GM13976 (cell line): ENCODE results near the gene ARF1.

ENCODE experiments used
- DNase-seq: peaks from one replicate; pipeline ENCODE4 v3.0.0; 2012; ENCODE audit warnings: low spot score
- in situ Hi-C: fragments of 300-500 bp; cut with MboI; formaldehyde crosslinking; loops from one replicate; pipeline ENCODE4 v1.12.0; 2022; ENCODE audit warnings: low sequenced_read_pairs, mixed read lengths, inconsistent platforms; ENCODE audit not compliant: unreplicated experiment
- TF ChIP-seq, protein P1 (sequence below): IDR thresholded peaks from 2 replicates; pipeline ENCODE4 v1.5.1; 2012; ENCODE audit warnings: borderline replicate concordance, mild to moderate bottlenecking; ENCODE audit not compliant: insufficient read depth; ENCODE audit errors: extremely low read depth, missing control alignments, control extremely low read depth

ARF1 gene

DNA sequence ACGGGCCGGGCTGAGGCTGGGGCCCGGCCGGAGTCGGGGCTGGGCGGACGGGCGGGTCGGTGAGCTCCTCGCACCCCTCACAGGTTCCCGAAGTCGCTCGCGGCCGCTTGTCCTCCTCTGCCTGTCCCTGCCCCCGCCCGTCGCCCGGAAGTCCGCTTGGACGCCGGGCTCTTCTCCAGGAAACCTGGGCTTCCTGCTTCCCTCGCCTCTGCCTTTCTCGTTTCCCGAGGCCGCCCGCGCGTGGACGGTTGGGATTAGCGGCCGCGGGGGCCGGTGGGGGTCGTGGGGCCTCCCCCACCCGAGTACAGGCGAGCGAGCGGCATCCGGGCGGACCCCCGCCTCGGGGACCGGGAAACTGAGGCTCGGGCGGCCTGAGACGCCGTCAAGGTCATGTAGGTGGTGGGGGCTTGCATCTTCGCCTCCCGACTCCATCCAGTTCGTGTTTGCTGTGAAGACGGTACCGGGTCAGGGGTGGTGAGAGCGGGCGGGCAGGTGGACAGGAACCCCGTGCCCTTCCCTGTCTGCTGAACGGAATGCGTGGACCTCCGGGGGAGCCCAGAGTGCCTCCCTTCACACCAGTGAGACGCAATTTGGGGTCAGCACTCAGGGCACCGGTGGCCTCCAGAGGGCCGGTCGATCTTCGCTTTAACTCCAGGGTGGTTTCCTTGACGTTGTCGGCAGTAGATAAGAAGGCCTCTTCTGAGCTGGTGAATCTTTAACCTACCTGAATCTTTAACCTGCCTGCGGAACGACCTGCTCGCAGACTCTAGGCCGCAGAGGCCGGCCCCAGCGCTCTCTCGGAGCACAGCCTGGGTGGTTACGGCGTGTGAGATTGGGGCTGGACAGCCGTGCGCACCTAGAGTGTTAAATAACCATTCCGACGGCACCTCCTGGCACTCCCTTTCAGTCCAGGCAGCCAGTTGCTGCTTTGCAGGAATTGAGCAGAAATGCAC, 686 bp downstream of the ARF1 start:
- in situ Hi-C loops, result no loop called here
- DNase-seq, result peak; percentile 64
- TF ChIP-seq, protein P1, sequence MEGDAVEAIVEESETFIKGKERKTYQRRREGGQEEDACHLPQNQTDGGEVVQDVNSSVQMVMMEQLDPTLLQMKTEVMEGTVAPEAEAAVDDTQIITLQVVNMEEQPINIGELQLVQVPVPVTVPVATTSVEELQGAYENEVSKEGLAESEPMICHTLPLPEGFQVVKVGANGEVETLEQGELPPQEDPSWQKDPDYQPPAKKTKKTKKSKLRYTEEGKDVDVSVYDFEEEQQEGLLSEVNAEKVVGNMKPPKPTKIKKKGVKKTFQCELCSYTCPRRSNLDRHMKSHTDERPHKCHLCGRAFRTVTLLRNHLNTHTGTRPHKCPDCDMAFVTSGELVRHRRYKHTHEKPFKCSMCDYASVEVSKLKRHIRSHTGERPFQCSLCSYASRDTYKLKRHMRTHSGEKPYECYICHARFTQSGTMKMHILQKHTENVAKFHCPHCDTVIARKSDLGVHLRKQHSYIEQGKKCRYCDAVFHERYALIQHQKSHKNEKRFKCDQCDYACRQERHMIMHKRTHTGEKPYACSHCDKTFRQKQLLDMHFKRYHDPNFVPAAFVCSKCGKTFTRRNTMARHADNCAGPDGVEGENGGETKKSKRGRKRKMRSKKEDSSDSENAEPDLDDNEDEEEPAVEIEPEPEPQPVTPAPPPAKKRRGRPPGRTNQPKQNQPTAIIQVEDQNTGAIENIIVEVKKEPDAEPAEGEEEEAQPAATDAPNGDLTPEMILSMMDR, result no peak

DNA sequence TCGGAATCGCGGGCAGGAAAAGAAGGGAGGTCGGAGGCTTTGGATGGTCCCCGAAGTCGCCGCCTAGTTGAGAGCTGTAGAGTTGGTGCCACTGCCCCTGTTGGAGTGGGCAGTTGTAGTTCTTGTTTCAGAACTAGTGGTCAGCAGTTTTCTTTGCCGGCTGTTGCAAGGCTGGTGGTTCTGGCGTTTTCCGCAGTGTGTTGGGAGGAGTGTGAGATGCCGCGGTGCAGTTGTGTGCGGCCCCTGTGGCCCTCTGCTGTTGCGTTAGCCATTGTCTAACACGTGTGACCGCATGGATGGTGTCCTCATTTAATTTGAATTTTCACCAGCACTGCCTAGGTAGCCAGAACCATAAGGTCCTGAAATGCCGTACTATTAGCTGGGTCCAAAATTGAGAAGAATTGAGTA, 1.4 kb downstream of the ARF1 start:
- no peak for DNase-seq
- TF ChIP-seq, protein P1, result no peak
- in situ Hi-C loops, result no loop called here

DNA sequence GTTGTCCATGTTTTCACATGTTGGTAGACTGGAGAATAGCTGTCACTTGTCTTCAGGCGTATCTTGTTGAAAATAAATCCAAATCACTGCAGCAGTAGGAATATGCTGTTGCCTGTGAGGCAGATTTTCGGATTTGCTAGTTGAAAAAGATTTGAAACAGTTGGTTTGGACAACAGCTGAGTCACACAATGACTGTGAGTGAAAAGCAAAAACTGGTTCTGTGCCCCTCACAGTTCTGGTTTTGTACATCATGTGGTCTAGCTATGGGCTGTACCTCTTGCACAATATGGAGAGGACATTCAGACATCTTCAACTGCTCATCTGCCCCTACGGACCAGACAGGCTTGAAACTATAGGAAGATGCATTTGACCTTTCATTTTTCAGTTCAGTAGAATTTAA, 1.8 kb downstream of the ARF1 start:
- TF ChIP-seq, protein P1, result no peak
- in situ Hi-C loops, result no loop called here
- DNase-seq, result no peak

DNA sequence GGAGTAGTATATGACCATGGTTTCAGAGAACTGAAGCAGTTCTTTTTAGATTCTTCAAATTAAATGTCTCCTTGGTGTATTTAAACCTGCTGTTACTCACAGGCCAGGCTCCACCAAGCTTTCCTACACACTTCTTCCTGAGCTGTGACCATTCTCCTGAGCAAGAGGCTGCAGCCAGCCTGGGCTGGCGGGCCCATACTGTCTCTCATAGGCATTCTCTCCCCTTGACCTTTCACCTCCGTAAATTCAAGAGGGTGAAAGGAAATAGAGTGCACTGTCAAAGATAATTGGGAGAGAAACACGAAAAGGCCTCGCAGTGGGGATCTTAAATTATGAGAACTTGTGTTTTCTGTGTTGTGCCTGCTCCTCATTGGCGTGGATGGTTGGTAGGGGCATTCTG, 2.3 kb downstream of the ARF1 start:
- TF ChIP-seq, protein P1, result no peak
- no peak for DNase-seq
- in situ Hi-C loops, result no loop called here

DNA sequence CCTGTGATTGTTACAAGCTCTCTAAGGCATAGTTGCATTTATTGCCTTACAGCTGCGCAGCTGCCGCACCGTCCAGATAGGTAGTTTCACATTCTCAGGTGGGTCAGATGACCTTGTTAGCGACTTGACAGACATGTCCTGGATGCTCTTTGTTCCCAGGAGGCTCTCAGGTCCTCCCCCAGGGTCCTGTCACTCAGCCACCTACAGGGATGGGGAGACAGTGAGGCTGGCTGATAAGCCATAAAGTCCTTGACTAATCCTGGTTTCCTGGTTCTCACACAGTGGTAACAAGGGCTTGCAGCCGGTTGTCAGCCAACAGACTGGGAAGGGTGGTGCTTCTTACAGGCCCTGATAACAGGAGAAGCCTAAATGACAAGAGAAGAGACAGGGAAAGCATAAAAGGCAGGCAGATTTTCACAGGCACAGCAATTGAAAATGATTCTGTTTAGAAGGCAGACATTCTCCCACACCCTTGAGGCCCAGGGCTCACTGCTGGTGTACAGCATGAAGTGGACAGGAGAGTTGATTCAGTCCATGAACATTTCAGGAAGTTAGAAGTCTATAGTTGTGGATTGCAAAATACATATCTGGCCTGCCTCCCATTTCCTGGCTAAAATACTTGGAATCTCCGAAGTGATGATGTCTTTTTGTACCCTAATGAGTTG, 2.9 kb downstream of the ARF1 start:
- DNase-seq, result no peak
- TF ChIP-seq, protein P1, result no peak
- in situ Hi-C loops, result no loop called here

DNA sequence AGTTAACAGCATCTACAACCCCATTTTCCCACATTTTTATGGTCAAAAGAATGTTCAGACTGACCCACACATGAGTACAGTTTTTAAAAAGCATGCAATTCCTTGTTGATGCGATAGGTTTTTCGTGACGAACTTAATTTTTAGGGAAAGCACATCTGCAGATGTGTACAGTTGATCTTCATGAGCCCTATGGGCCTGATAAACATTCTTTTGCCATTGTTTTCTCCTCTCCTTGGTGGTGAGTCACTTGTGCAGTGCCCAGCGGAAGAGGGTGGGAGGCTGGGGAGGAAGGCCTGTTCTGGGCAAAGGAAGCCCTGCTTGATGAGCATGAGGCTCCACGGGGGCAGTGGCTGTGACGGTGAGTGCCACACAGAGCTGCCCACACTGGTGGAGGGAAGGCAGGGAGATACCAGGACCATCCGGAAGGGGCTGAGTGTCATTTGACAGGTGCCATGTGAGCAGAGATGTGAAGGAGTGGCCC, 5.3 kb downstream of the ARF1 start:
- TF ChIP-seq, protein P1, result no peak
- no peak for DNase-seq
- in situ Hi-C loops, result no loop called here
